ENCODE data around the gene VMAC. TPM values are rescaled to one million over a fixed set of nuclear protein-coding genes. Genes with fewer than 3 reads are reported as not detected.
"Not testable (repeated sequence)": the region's sequence is repeated elsewhere in the genome, so short reads cannot be mapped to it uniquely, and the experiment has no call there.

VMAC gene
- total RNA-seq, result 5.1 TPM

GRCh38 chr19:5904352-5905113 lies at the start of gene VMAC:
VMAC (plus strand) TSS chr19:5904872; CDS start chr19:5904891, 19 bp downstream.
- DNase-seq, result peak; percentile 100

GRCh38 chr19:5855151-5855550 lies 49.5 kb upstream of the VMAC start:
- DNase-seq, result not testable (repeated sequence)

- peak; percentile 22 for DNase-seq
Observed at GRCh38 chr19:5857203-5858081, 47.2 kb upstream of the VMAC start.

- no peak for DNase-seq
Observed at GRCh38 chr19:5863030-5863665, 41.5 kb upstream of the VMAC start.

GRCh38 chr19:5864013-5864720 lies 40.5 kb upstream of the VMAC start:
- no peak for DNase-seq

GRCh38 chr19:5864725-5865486 lies 39.8 kb upstream of the VMAC start:
- DNase-seq, result no peak

- DNase-seq, result no peak
Observed at GRCh38 chr19:5865772-5866171, 38.9 kb upstream of the VMAC start.

GRCh38 chr19:5867201-5868136 lies 37.2 kb upstream of the VMAC start:
- no peak for DNase-seq

GRCh38 chr19:5870986-5871394 lies 33.7 kb upstream of the VMAC start:
- DNase-seq, result no peak

- DNase-seq, result no peak
Observed at GRCh38 chr19:5873617-5874199, 31.0 kb upstream of the VMAC start.

GRCh38 chr19:5874496-5874895 lies 30.2 kb upstream of the VMAC start:
- not testable (repeated sequence) for DNase-seq

- no peak for DNase-seq
Observed at GRCh38 chr19:5877427-5877826, 27.2 kb upstream of the VMAC start.

- no peak for DNase-seq
Observed at GRCh38 chr19:5877882-5878281, 26.8 kb upstream of the VMAC start.

GRCh38 chr19:5880196-5880595 lies 24.5 kb upstream of the VMAC start:
- no peak for DNase-seq

GRCh38 chr19:5880604-5881078 lies 24.0 kb upstream of the VMAC start:
- DNase-seq, result peak; percentile 83

- no peak for DNase-seq
Observed at GRCh38 chr19:5881543-5882299, 23.0 kb upstream of the VMAC start.

GRCh38 chr19:5882421-5882968 lies 22.2 kb upstream of the VMAC start:
- DNase-seq, result no peak

- peak; percentile 54 for DNase-seq
Observed at GRCh38 chr19:5883157-5883873, 21.4 kb upstream of the VMAC start.

Data from tongue (tissue), 2 donors.